Upper lobe of left lung (tissue), 6 donors: Measurements from ENCODE around the gene TRPM5. TPM values are rescaled to one million over a fixed set of nuclear protein-coding genes. Genes with fewer than 3 reads are reported as not detected.
A peak's percentile ranks its signal among the peaks of the same experiment; 100 is the strongest.

ENCODE experiments used
- ATAC-seq, 2 donors: fragments of 200-7000 bp; cut with Tn5 transposase; one replicate each; pipeline ENCODE4 v1.9.1; 2022; ENCODE audit warnings: mild to moderate bottlenecking in 2 of 2, moderate library complexity in 2 of 2; ENCODE audit not compliant: low FRiP score in 2 of 2
- DNase-seq, 2 donors: peaks; one replicate each; pipeline ENCODE4 v3.0.0-alpha.2; 2019 to 2020
- H3K27ac ChIP-seq, 4 donors: fragments of 200-600 bp; sonication (generic); one replicate each; pipeline ENCODE4 v1.5.1; 2016 to 2019
- H3K27me3 ChIP-seq, 4 donors: fragments of 200-600 bp; sonication (generic); one replicate each; pipeline ENCODE4 v1.5.1; 2017 to 2019
- H3K36me3 ChIP-seq, 4 donors: fragments of 200-600 bp; sonication (generic); one replicate each; pipeline ENCODE4 v1.5.1; 2016 to 2019
- H3K4me1 ChIP-seq, 4 donors: fragments of 200-600 bp; sonication (generic); one replicate each; pipeline ENCODE4 v1.5.1; 2018 to 2019
- H3K4me3 ChIP-seq, 4 donors: fragments of 200-600 bp; sonication (generic); one replicate each; pipeline ENCODE4 v1.5.1; 2017 to 2019; ENCODE audit warnings: mild to moderate bottlenecking in 2 of 4, moderate library complexity in 1 of 4
- H3K9me3 ChIP-seq, 4 donors: fragments of 200-600 bp; sonication (generic); one replicate each; pipeline ENCODE4 v1.5.1; 2018 to 2019
- CTCF ChIP-seq, 6 experiments: fragments of 450-650 bp in 4 of 6; fragments of 200-600 bp in 2 of 6; sonication (generic) in 2 of 6; IDR thresholded peaks; one replicate each; pipeline ENCODE4 v1.5.1; 2016 to 2019; ENCODE audit warnings: antibody characterized with exemption in 6 of 6
- EP300 ChIP-seq, 4 donors: sonication (generic); formaldehyde crosslinking; IDR thresholded peaks; one replicate each; pipeline ENCODE4 v1.5.1; 2017; ENCODE audit warnings: antibody characterized with exemption in 4 of 4, control low read depth in 2 of 4
- POLR2A ChIP-seq, 4 donors: fragments of 450-650 bp; IDR thresholded peaks; one replicate each; pipeline ENCODE4 v1.5.1; 2016 to 2017; ENCODE audit warnings: antibody characterized with exemption in 4 of 4, mild to moderate bottlenecking in 2 of 4
- POLR2AphosphoS5 ChIP-seq, 2 donors: sonication (generic); formaldehyde crosslinking; IDR thresholded peaks; one replicate each; pipeline ENCODE4 v1.5.1; 2017; ENCODE audit warnings: antibody characterized with exemption in 2 of 2
- WGBS, 2 donors: methylation state at CpG; one replicate each; pipeline ENCODE4 v1.1.5; 2017 to 2018; 5-methylcytosine and 5-hydroxymethylcytosine counted together
- total RNA-seq, 6 donors: library from RNA; depleted of rRNA in 4 of 6; stranded (reverse); fragments of >200 nt in 4 of 6; gene quantifications; one replicate each; pipeline versions ENCODE4 v1.1.0 to v1.2.1, GENCODE V29; 2016 to 2021
- donor health status: DM: no; HTN: no; CAD: no; lungs with moderate emphysema.
- donor health status: DM: no; HTN: yes; CAD: no; lungs with severe emphysema.

Gene TRPM5
- total RNA-seq, 6 donors from 2014 or later, result not detected

GRCh38 chr11:2473361-2474058, 29.2 kb upstream of the TRPM5 start:
- Histone ChIP-seq H3K4me3 (no peak overlapping the region), H3K4me1 (peaks cover 0 to 16% (median 1%) of the 10 kb centered on the region in 4 donors), H3K27ac (peak overlapping the region in 1 of 4 donors; percentile 2), H3K27me3 (no peaks in the 10 kb centered on the region), H3K9me3 (no peaks in the 10 kb centered on the region), H3K36me3 (no peaks in the 10 kb centered on the region)
- TF ChIP-seq POLR2AphosphoS5 (IDR thresholded peaks at IDR 0.05), result no peak
- no peak for TF ChIP-seq EP300 (IDR thresholded peaks at IDR 0.05)
- TF ChIP-seq POLR2A (IDR thresholded peaks at IDR 0.05), result no peak
- no peak for TF ChIP-seq CTCF (IDR thresholded peaks at IDR 0.05)
- DNase-seq, result peak in 1 of 2 donors; percentile 75
- ATAC-seq, result peak in 1 of 2 donors; percentile 23
- WGBS, 2 donors, result 91 to 93% methylated on average over 11 to 23 of the region's 27 CpGs

- no peaks in the 10 kb centered on the region for H3K27me3 ChIP-seq
- WGBS, 2 donors, result 75 to 93% methylated on average over 8 of the region's 8 CpGs
- H3K4me3 ChIP-seq, result no peak overlapping the region
- H3K36me3 ChIP-seq, result no peaks in the 10 kb centered on the region
- DNase-seq (no peak), ATAC-seq (no peak)
- peaks cover 0 to 20% (median 1%) of the 10 kb centered on the region in 4 donors for H3K4me1 ChIP-seq
- H3K27ac ChIP-seq, result no peak overlapping the region
- H3K9me3 ChIP-seq, result no peaks in the 10 kb centered on the region
- TF ChIP-seq POLR2AphosphoS5 (IDR thresholded peaks at IDR 0.05) (no peak), EP300 (IDR thresholded peaks at IDR 0.05) (no peak), POLR2A (IDR thresholded peaks at IDR 0.05) (no peak), CTCF (IDR thresholded peaks at IDR 0.05) (no peak)
Observed at GRCh38 chr11:2472428-2473186, 28.3 kb upstream of the TRPM5 start.

- H3K4me1 ChIP-seq, result peaks cover 0 to 24% (median 5%) of the 10 kb centered on the region in 4 donors
- H3K36me3 ChIP-seq, result no peaks in the 10 kb centered on the region
- TF ChIP-seq EP300 (IDR thresholded peaks at IDR 0.05), result no peak
- no peak for TF ChIP-seq POLR2AphosphoS5 (IDR thresholded peaks at IDR 0.05)
- TF ChIP-seq POLR2A (IDR thresholded peaks at IDR 0.05), result no peak
- no peak for TF ChIP-seq CTCF (IDR thresholded peaks at IDR 0.05)
- no peak for ATAC-seq
- DNase-seq, result no peak
- 95 to 96% methylated on average over 6 of the region's 6 CpGs for WGBS, 2 donors
- no peak overlapping the region for H3K27ac ChIP-seq
- no peaks in the 10 kb centered on the region for H3K27me3 ChIP-seq
- no peaks in the 10 kb centered on the region for H3K9me3 ChIP-seq
- no peak overlapping the region for H3K4me3 ChIP-seq
Observed at GRCh38 chr11:2471804-2472096, 27.4 kb upstream of the TRPM5 start.

- DNase-seq (no peak), ATAC-seq (peak in 1 of 2 donors; percentile 8)
- Histone ChIP-seq H3K4me1 (peaks cover 0 to 26% (median 6%) of the 10 kb centered on the region in 4 donors), H3K27me3 (no peaks in the 10 kb centered on the region), H3K27ac (no peak overlapping the region), H3K9me3 (no peaks in the 10 kb centered on the region), H3K4me3 (no peak overlapping the region), H3K36me3 (no peaks in the 10 kb centered on the region)
- TF ChIP-seq EP300 (IDR thresholded peaks at IDR 0.05), result no peak
- no peak for TF ChIP-seq POLR2AphosphoS5 (IDR thresholded peaks at IDR 0.05)
- no peak for TF ChIP-seq CTCF (IDR thresholded peaks at IDR 0.05)
- TF ChIP-seq POLR2A (IDR thresholded peaks at IDR 0.05), result no peak
- WGBS, 2 donors, result 86 to 88% methylated on average over 14 to 17 of the region's 17 CpGs
Observed at GRCh38 chr11:2471048-2471803, 26.9 kb upstream of the TRPM5 start.
